Measurements from ENCODE around the gene TNFSF8.

The TNFSF8 gene

DNA sequence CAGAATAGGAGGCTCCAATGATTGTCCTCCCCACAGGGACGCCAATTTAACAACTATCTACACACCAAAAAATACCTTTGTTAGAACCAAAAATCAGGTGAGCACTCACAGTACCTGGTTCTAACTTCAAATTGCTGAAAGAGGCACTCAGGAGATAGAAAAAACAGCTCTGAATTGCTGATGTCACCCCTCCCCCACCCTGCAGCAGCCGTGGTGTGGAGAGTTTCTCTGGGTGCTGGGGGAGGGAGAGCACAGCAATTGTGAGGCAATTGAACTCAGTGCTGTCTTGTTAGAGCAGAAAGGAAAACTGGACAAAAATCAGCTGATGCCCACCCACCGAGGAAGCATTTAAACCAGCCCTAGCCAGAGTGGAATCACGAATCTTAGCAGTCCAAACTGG is 41.8 kb downstream of the TNFSF8 start:
- peak overlapping the region; percentile 72 for H3K27ac Mint-ChIP-seq
- H3K36me3 Mint-ChIP-seq (ENCODE audit: low read depth), result peaks cover 13% of the 10 kb centered on the region
- H3K27me3 Mint-ChIP-seq, result no peaks in the 10 kb centered on the region
- no peak overlapping the region for H3K4me3 Mint-ChIP-seq
- H3K4me1 Mint-ChIP-seq (ENCODE audit: low read depth), result peaks cover 17% of the 10 kb centered on the region
- H3K9me3 Mint-ChIP-seq, result peaks cover 20% of the 10 kb centered on the region

DNA sequence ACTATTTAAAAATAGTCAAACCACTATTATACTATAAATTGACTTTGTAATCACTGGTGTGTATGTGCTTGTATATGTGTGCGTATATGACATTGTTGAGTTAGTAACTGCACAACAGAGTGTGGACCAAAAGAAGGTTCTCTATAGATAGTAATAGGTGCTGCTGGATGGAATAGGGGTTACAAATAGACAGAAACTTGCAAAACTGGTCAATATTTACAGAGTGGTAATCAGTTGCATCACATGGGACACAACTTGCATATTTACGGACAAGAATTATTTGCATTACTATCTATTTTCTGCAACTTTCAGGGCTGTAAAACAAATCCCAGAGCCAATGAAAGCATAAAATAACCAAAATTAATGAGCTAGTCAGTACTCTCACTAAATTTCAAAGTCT is 42.4 kb downstream of the TNFSF8 start:
- Mint-ChIP-seq H3K4me1 (ENCODE audit: low read depth) (peaks cover 18% of the 10 kb centered on the region), H3K36me3 (ENCODE audit: low read depth) (peaks cover 12% of the 10 kb centered on the region), H3K9me3 (peaks cover 20% of the 10 kb centered on the region), H3K27ac (no peak overlapping the region), H3K4me3 (no peak overlapping the region), H3K27me3 (no peaks in the 10 kb centered on the region)

DNA sequence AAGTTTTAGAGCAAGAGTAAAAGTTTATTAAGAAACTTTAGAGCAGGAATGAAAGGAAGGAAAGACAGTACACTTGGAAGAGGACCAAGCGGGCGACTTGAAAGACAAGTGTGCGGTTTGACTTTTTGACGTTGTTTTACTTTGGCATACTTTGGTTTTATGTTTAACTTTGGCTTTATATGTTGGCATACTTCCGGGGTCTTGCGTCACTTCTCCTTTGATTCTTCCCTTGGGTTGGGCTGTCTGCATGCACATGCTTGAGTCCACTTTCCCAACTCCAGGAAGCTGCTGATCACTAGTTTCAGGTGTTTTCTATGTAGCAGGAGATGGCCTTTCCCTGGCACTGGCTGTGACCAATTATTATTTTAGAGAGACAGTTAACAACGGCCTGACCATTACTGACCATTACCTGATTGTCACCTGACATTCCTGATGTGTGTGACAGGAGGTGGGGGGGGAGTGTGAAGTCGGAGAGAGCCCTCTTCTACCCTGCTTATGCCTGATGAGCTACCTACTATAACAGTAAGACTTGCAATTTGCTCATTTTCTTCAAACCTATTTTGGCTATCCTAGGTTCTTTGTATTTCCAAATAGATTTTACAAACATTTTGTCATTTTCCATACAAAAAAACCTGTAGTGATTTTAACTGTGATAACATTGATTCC is 45.5 kb downstream of the TNFSF8 start:
- no peaks in the 10 kb centered on the region for H3K27me3 Mint-ChIP-seq
- no peaks in the 10 kb centered on the region for H3K36me3 Mint-ChIP-seq (ENCODE audit: low read depth)
- H3K4me3 Mint-ChIP-seq, result no peak overlapping the region
- H3K4me1 Mint-ChIP-seq (ENCODE audit: low read depth), result peaks cover 18% of the 10 kb centered on the region
- H3K27ac Mint-ChIP-seq, result no peak overlapping the region
- peaks cover 10% of the 10 kb centered on the region for H3K9me3 Mint-ChIP-seq

DNA sequence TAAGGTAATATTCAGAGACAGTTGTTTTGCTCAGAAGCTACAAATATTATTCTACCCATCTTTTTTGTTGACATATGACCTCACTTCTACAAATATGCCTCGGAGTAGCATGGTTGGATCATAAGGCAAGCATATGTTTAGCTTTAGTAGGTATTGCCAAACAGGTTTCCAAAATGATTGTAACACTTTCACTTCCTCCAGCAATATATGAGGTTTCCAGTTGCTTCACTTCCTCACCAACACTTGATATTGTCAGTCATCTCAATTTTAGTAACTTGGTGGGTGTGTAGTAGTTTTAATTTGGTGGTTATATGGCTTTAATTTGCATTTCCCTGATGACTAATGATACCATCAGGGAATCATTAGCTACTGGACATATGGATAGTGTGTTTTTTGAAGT is 46.7 kb downstream of the TNFSF8 start:
- Mint-ChIP-seq H3K27ac (no peak overlapping the region), H3K4me1 (ENCODE audit: low read depth) (peaks cover 18% of the 10 kb centered on the region), H3K36me3 (ENCODE audit: low read depth) (no peaks in the 10 kb centered on the region), H3K27me3 (no peaks in the 10 kb centered on the region), H3K4me3 (no peak overlapping the region), H3K9me3 (peaks cover 10% of the 10 kb centered on the region)

DNA sequence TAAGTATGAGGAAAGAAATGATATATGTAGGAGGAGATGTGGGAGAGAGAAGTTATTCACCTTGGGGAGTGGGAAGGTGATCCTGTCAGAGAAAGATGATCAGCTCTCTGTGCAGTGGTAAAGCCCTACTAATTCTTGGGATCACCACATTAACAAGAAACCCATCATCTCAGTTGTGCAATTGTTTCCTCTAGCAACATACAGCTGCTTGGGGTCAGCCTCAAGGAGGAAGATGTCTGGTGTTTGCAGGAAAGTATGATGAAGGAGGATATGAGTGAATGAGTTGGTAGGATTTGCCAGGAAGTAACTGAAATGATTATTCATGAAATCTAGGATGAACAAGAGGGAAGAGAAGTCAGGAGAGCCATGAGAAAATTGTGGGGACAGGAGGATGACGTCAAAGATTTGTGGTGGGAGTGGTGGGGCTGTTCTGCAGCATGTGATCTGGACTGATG is 50.1 kb downstream of the TNFSF8 start:
- Mint-ChIP-seq H3K4me3 (no peak overlapping the region), H3K36me3 (ENCODE audit: low read depth) (peaks cover 6% of the 10 kb centered on the region), H3K27me3 (no peaks in the 10 kb centered on the region), H3K9me3 (peaks cover 23% of the 10 kb centered on the region), H3K4me1 (ENCODE audit: low read depth) (peaks cover 11% of the 10 kb centered on the region), H3K27ac (no peak overlapping the region)

DNA sequence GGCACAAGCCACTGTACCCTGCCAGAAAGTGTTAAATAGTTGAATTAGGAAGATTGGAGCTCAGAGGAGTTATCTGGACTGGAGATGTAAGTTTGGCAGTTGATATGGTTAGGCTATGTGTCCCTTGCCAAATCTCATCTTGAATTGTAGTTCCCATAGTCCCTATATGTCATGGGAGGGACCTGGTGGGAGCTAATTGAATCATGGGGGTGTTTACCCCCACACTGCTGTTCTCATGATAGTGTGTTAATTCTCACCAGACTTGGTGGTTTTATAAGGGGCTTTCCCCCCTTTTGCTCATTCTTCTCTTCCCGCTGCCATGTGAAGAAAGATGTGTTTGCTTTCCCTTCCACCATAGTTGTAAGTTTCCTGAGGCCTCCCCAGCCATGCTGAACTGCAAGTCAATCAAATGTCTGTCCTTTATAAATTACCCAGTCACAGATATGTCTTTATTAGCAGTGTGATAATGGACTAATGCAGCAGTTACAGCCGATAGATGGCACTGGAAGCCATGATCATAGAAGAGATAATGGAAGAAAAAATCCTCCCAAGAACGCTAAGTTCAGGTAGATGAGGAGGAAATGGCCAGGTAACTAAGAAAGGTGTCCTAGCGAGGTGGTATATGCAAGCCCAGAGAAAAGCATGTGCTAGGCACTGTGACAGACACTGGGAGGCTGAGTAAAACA is 51.4 kb downstream of the TNFSF8 start:
- Mint-ChIP-seq H3K27me3 (no peaks in the 10 kb centered on the region), H3K4me3 (no peak overlapping the region), H3K9me3 (peaks cover 16% of the 10 kb centered on the region), H3K4me1 (ENCODE audit: low read depth) (peaks cover 5% of the 10 kb centered on the region), H3K27ac (no peak overlapping the region), H3K36me3 (ENCODE audit: low read depth) (peaks cover 12% of the 10 kb centered on the region)

DNA sequence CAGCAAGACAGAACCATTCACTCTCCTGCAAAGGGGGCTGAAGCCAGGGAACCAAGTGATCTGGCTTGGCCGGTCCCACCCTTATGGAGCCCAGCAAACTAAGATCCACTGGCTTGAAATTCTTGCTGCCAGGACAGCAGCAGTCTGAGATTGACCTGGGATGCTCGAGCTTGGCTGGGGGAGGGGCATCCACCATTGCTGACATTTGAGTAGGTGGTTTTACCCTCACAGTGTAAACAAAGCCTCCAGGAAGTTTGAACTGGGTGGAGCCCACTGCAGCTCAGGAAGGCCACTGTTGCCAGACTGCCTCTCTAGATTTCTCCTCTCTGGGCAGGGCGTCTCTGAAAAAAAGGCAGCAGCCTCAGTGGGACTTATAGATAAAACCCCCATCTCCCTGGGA is 60.5 kb downstream of the TNFSF8 start:
- H3K27ac Mint-ChIP-seq, result no peak overlapping the region
- H3K9me3 Mint-ChIP-seq, result peaks cover 20% of the 10 kb centered on the region
- H3K4me3 Mint-ChIP-seq, result no peak overlapping the region
- H3K36me3 Mint-ChIP-seq (ENCODE audit: low read depth), result peaks cover 16% of the 10 kb centered on the region
- peaks cover 3% of the 10 kb centered on the region for H3K27me3 Mint-ChIP-seq
- H3K4me1 Mint-ChIP-seq (ENCODE audit: low read depth), result peaks cover 18% of the 10 kb centered on the region

DNA sequence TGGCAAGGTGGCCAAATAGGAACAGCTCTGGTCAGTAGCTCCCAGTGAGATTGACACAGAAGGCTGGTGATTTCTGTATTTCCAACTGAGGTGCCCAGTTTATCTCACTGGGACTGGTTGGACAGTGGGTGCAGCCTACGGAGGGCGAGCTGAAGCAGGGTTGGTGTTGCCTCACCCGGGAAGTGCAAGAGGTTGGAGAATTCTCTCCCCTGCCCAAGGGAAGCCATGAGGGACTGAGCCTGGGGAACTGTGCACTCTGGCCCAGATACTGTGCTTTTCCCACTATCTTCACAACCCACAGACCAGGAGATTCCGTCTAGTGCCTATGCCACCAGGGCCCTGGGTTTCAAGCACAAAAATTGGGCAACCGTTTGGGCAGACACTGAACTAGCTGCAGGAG is 61.0 kb downstream of the TNFSF8 start:
- Mint-ChIP-seq H3K27me3 (peaks cover 3% of the 10 kb centered on the region), H3K4me1 (ENCODE audit: low read depth) (peaks cover 18% of the 10 kb centered on the region), H3K9me3 (peaks cover 20% of the 10 kb centered on the region), H3K4me3 (no peak overlapping the region), H3K27ac (peak overlapping the region; percentile 55), H3K36me3 (ENCODE audit: low read depth) (peaks cover 15% of the 10 kb centered on the region)

DNA sequence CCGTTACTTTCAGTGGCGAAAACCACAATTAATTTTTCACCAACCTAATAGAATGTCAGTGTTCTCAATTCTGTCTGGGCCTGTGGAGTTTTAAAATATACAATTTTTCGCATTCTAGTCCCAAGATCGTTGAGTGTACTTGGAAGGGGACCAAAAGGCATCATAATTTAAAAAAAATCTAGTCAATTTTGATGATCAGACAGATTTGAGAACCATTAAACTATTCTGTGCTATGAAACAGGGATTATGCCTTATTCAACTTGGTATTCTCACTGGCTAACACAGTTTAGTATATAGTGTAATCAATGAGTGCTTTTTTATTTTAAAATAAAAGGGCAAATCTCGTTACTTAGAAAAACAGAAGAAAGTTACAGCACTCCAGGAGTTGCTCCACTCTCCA is 63.1 kb downstream of the TNFSF8 start:
- H3K9me3 Mint-ChIP-seq, result peaks cover 14% of the 10 kb centered on the region
- H3K36me3 Mint-ChIP-seq (ENCODE audit: low read depth), result peaks cover 10% of the 10 kb centered on the region
- no peak overlapping the region for H3K27ac Mint-ChIP-seq
- peaks cover 3% of the 10 kb centered on the region for H3K27me3 Mint-ChIP-seq
- H3K4me1 Mint-ChIP-seq (ENCODE audit: low read depth), result peaks cover 18% of the 10 kb centered on the region
- H3K4me3 Mint-ChIP-seq, result no peak overlapping the region

DNA sequence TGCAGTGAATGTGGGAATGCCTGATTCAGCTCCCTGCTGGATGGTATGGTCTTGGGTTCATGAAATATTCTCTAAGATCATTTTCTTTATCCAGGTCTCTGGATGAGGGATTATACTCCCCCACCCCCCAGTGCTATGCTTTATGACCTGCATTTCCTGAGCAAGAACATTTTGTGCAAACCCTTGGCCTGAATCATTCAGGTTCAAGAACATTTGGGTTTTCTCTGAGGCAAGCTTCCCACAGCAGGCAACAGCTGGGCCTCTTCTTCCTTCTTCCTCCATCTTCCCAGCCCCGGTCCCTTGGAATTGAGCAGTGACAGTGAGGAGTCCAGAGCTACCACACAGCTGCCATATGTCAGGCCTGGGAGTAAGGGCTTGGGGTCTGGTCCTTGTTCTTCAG is 65.9 kb downstream of the TNFSF8 start:
- no peak overlapping the region for H3K27ac Mint-ChIP-seq
- no peak overlapping the region for H3K4me3 Mint-ChIP-seq
- no peaks in the 10 kb centered on the region for H3K27me3 Mint-ChIP-seq
- peaks cover 22% of the 10 kb centered on the region for H3K4me1 Mint-ChIP-seq (ENCODE audit: low read depth)
- H3K36me3 Mint-ChIP-seq (ENCODE audit: low read depth), result no peaks in the 10 kb centered on the region
- peaks cover 6% of the 10 kb centered on the region for H3K9me3 Mint-ChIP-seq

DNA sequence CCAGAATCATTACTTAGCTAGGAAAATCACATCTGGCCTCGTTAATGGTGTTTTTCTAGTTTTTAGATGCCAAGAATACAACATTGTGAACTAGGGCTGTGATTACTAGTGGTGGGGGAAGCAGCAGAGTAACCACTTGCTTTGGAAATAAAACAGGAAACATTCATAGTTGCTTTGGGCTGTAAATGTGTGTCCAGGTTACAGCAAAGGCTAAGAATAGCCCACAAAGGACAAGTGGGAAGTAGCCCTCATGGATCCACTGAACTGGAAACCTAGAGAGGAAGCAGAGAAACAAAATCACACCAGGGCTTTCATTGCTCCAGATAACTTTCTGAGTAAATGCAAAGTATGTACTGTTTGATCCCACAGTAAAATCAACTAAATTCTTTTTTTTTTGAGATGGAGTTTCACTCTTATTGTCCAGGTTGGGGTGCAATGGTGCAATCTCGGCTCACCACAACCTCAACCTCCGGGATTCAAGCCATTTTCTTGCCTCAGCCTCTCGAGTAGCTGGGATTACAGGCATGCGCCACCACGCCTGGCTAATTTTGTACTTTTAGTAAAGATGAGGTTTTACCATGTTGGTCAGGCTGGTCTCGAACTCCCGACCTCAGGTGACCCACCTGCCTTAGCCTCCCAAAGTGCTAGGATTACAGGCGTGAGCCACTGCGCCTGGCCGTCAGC is 68.3 kb downstream of the TNFSF8 start:
- H3K4me3 Mint-ChIP-seq, result no peak overlapping the region
- H3K4me1 Mint-ChIP-seq (ENCODE audit: low read depth), result peaks cover 14% of the 10 kb centered on the region
- H3K36me3 Mint-ChIP-seq (ENCODE audit: low read depth), result no peaks in the 10 kb centered on the region
- no peak overlapping the region for H3K27ac Mint-ChIP-seq
- no peaks in the 10 kb centered on the region for H3K27me3 Mint-ChIP-seq
- peaks cover 5% of the 10 kb centered on the region for H3K9me3 Mint-ChIP-seq

DNA sequence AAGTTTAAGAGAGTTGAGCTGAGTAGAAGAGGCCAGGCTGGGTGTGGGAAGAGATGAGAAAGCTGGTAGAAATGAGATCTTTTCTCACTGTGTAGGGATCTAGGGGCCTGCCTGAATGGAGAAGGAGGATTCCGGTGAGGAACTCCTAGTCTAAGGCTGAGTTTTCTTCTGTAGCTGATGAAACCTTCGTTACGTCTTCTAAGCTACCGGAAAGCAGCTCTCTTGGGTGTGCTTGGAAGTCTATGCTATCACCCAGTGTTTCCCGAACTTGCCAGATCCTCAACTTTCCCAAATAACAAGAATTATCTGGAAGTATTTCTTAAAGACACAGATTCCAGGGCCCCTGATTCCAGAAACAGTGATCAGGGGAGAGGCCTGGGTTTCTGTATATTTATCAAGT is 69.1 kb downstream of the TNFSF8 start:
- Mint-ChIP-seq H3K27me3 (no peaks in the 10 kb centered on the region), H3K9me3 (peaks cover 5% of the 10 kb centered on the region), H3K4me3 (no peak overlapping the region), H3K27ac (no peak overlapping the region), H3K4me1 (ENCODE audit: low read depth) (peaks cover 18% of the 10 kb centered on the region), H3K36me3 (ENCODE audit: low read depth) (no peaks in the 10 kb centered on the region)

DNA sequence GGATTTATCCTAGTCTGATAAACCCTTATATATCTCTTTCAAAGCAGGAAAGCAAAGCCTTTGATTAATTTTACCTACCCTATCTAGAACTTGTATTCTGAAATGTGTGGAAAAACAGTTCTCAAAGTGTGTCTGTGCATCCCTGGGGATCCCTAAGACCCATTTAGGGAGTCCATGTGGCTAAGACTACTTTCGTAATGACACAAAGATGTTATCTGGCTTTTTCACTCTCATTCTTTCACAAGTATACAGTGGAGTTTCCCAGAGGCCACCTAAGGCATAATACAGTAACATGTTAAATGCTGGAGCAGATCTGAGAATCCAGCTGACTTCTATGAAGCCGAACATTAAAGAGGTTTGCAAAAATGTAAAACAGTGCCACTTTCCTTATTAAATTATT is 70.2 kb downstream of the TNFSF8 start:
- Mint-ChIP-seq H3K27me3 (no peaks in the 10 kb centered on the region), H3K36me3 (ENCODE audit: low read depth) (no peaks in the 10 kb centered on the region), H3K4me1 (ENCODE audit: low read depth) (peaks cover 18% of the 10 kb centered on the region), H3K4me3 (no peak overlapping the region), H3K27ac (no peak overlapping the region), H3K9me3 (peaks cover 5% of the 10 kb centered on the region)

DNA sequence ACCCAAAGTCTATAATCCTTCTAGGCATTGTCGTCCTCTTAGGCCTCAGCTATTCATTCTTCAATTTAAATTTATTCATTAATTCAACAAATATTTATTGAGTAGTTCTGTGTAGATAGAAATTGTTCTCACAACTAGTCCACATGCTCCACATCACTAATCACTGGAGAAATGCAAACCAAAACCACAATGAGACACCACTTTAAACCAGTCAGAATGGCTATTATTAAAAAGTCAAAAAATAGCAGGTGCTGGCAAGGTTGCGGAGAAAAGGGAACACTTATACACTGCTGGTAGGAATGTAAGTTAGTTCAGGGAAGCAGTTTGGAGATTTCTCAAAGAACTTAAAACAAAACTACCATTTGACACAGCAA is 73.5 kb downstream of the TNFSF8 start:
- no peak overlapping the region for H3K4me3 Mint-ChIP-seq
- H3K27me3 Mint-ChIP-seq, result no peaks in the 10 kb centered on the region
- H3K4me1 Mint-ChIP-seq (ENCODE audit: low read depth), result peaks cover 18% of the 10 kb centered on the region
- no peak overlapping the region for H3K27ac Mint-ChIP-seq
- no peaks in the 10 kb centered on the region for H3K36me3 Mint-ChIP-seq (ENCODE audit: low read depth)
- H3K9me3 Mint-ChIP-seq, result peaks cover 5% of the 10 kb centered on the region

DNA sequence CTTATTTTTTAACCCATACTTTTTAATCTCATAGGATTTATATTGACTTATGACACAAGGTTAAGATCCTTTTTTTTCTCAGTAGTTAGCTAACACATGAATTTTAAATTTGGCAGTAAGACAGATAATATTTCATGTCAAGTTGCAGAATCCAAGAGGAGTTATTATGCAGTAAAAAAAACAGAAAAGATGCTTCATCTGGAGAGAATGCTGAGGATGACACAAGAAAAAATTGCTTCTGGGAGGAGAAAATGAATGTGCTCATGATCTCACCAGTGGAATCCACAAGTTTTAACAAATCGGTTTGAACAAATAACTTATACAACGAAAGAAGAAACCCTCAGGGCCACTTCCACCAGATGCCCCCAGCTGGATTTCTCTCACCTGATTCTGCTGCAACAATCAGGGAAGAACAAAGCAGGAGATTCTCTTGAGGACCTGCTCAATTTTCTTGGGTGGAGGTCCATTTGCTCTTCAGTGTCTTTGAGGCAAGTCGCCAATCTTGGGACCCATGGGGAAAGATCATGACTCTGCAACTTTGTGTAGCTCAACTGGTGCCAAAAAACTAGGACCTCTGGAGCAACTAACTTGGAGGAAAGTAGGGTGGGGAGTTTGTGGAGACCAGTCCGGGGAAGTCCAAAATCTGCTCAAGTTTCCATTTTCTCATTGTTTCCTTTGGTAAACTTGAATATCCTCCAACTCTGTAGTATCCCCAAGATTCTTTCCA is 74.0 kb downstream of the TNFSF8 start:
- H3K4me1 Mint-ChIP-seq (ENCODE audit: low read depth), result peaks cover 23% of the 10 kb centered on the region
- H3K9me3 Mint-ChIP-seq, result peaks cover 5% of the 10 kb centered on the region
- H3K36me3 Mint-ChIP-seq (ENCODE audit: low read depth), result no peaks in the 10 kb centered on the region
- peak overlapping the region; percentile 14 for H3K27ac Mint-ChIP-seq
- no peaks in the 10 kb centered on the region for H3K27me3 Mint-ChIP-seq
- H3K4me3 Mint-ChIP-seq, result no peak overlapping the region
